Activated T-helper 17 cell treated with anti-CD3 and anti-CD28 coated beads, Interleukin-2, amount 50 U/mL, for 72 hours (primary cell): Measurements from ENCODE around the gene PYROXD2. TPM values are rescaled to one million over a fixed set of nuclear protein-coding genes. Genes with fewer than 3 reads are reported as not detected.

ENCODE experiments used
- ATAC-seq: fragments of 150-1000 bp; cut with Tn5 transposase; replicated peaks from 2 replicates; pipeline ENCODE4 v1.10.0; 2021; ENCODE audit warnings: mild to moderate bottlenecking, moderate library complexity
- H3K27ac Mint-ChIP-seq: one replicate; pipeline ENCODE4 v1.8.0; 2022; ENCODE audit warnings: mixed read lengths
- H3K27me3 Mint-ChIP-seq: one replicate; pipeline ENCODE4 v1.8.0; 2022; ENCODE audit warnings: mixed read lengths
- H3K36me3 Mint-ChIP-seq: one replicate; pipeline ENCODE4 v1.8.0; 2022; ENCODE audit warnings: low read depth, mild to moderate bottlenecking, mixed read lengths
- H3K4me1 Mint-ChIP-seq: one replicate; pipeline ENCODE4 v1.8.0; 2022; ENCODE audit warnings: mixed read lengths
- H3K4me3 Mint-ChIP-seq: one replicate; pipeline ENCODE4 v1.8.0; 2022; ENCODE audit warnings: mild to moderate bottlenecking, mixed read lengths
- H3K9me3 Mint-ChIP-seq: one replicate; pipeline ENCODE4 v1.8.0; 2022; ENCODE audit warnings: mixed read lengths
- total RNA-seq, 2 donors: library from RNA; stranded (reverse); gene quantifications; one replicate each; pipeline ENCODE4 v1.2.3, GENCODE V29; 2022

The PYROXD2 gene
- total RNA-seq, 2 donors from 2014 or later: 5.1 to 7.0 TPM

GRCh38 chr10:98425511-98426352 lies 10.8 kb upstream of the PYROXD2 start:
- Mint-ChIP-seq H3K36me3 (peaks cover 54% of the 10 kb centered on the region), H3K4me1 (peaks cover 3% of the 10 kb centered on the region), H3K4me3 (no peak overlapping the region), H3K27me3 (no peaks in the 10 kb centered on the region), H3K9me3 (no peaks in the 10 kb centered on the region), H3K27ac (no peak overlapping the region)
- peak; percentile 74 for ATAC-seq

- ATAC-seq: no peak
- Mint-ChIP-seq H3K4me1 (peaks cover 3% of the 10 kb centered on the region), H3K4me3 (no peak overlapping the region), H3K9me3 (no peaks in the 10 kb centered on the region), H3K27me3 (no peaks in the 10 kb centered on the region), H3K36me3 (peaks cover 48% of the 10 kb centered on the region), H3K27ac (no peak overlapping the region)
These were observed 9.6 kb upstream of the PYROXD2 start for GRCh38 chr10:98424295-98425254.

GRCh38 chr10:98423691-98424120 lies 8.7 kb upstream of the PYROXD2 start:
- H3K27me3 Mint-ChIP-seq: no peaks in the 10 kb centered on the region
- ATAC-seq: no peak
- no peaks in the 10 kb centered on the region for H3K9me3 Mint-ChIP-seq
- no peak overlapping the region for H3K4me3 Mint-ChIP-seq
- H3K27ac Mint-ChIP-seq: no peak overlapping the region
- peaks cover 3% of the 10 kb centered on the region for H3K4me1 Mint-ChIP-seq
- H3K36me3 Mint-ChIP-seq: peaks cover 55% of the 10 kb centered on the region

- Mint-ChIP-seq H3K4me1 (no peaks in the 10 kb centered on the region), H3K4me3 (no peak overlapping the region), H3K27ac (no peak overlapping the region)
These were observed 7.2 kb upstream of the PYROXD2 start for GRCh38 chr10:98422182-98422581.

GRCh38 chr10:98420786-98421185 lies 5.8 kb upstream of the PYROXD2 start:
- H3K4me3 Mint-ChIP-seq: no peak overlapping the region
- H3K4me1 Mint-ChIP-seq: no peaks in the 10 kb centered on the region
- no peak for ATAC-seq
- no peaks in the 10 kb centered on the region for H3K27me3 Mint-ChIP-seq
- peaks cover 40% of the 10 kb centered on the region for H3K36me3 Mint-ChIP-seq
- no peaks in the 10 kb centered on the region for H3K9me3 Mint-ChIP-seq
- no peak overlapping the region for H3K27ac Mint-ChIP-seq

More at GRCh38 chr10:98422182-98422581, 7.2 kb upstream of the PYROXD2 start:
- Mint-ChIP-seq H3K27me3 (no peaks in the 10 kb centered on the region), H3K36me3 (peaks cover 45% of the 10 kb centered on the region), H3K9me3 (no peaks in the 10 kb centered on the region)
- no peak for ATAC-seq

GRCh38 chr10:98419469-98420261 lies 4.7 kb upstream of the PYROXD2 start:
- H3K27me3 Mint-ChIP-seq: no peaks in the 10 kb centered on the region
- H3K36me3 Mint-ChIP-seq: peaks cover 40% of the 10 kb centered on the region
- no peaks in the 10 kb centered on the region for H3K9me3 Mint-ChIP-seq
- peaks cover under 1% of the 10 kb centered on the region for H3K4me1 Mint-ChIP-seq
- ATAC-seq: no peak
- H3K4me3 Mint-ChIP-seq: no peak overlapping the region
- H3K27ac Mint-ChIP-seq: no peak overlapping the region

- Mint-ChIP-seq H3K36me3 (peaks cover 40% of the 10 kb centered on the region), H3K4me3 (no peak overlapping the region), H3K27me3 (no peaks in the 10 kb centered on the region), H3K4me1 (peaks cover 7% of the 10 kb centered on the region), H3K27ac (no peak overlapping the region), H3K9me3 (no peaks in the 10 kb centered on the region)
- ATAC-seq: no peak
These were observed 3.9 kb upstream of the PYROXD2 start for GRCh38 chr10:98418665-98419468.

GRCh38 chr10:98417973-98418664 lies 3.1 kb upstream of the PYROXD2 start:
- Mint-ChIP-seq H3K36me3 (peaks cover 40% of the 10 kb centered on the region), H3K4me3 (no peak overlapping the region), H3K9me3 (no peaks in the 10 kb centered on the region), H3K27me3 (no peaks in the 10 kb centered on the region), H3K4me1 (peaks cover 7% of the 10 kb centered on the region), H3K27ac (no peak overlapping the region)
- ATAC-seq: no peak

- Mint-ChIP-seq H3K27ac (no peak overlapping the region), H3K4me3 (no peak overlapping the region), H3K36me3 (peaks cover 35% of the 10 kb centered on the region), H3K4me1 (peaks cover 7% of the 10 kb centered on the region), H3K27me3 (no peaks in the 10 kb centered on the region), H3K9me3 (no peaks in the 10 kb centered on the region)
- ATAC-seq: no peak
These were observed 2.5 kb upstream of the PYROXD2 start for GRCh38 chr10:98417481-98417959.

- H3K27ac Mint-ChIP-seq: no peak overlapping the region
- no peak overlapping the region for H3K4me3 Mint-ChIP-seq
- H3K9me3 Mint-ChIP-seq: no peaks in the 10 kb centered on the region
- no peaks in the 10 kb centered on the region for H3K27me3 Mint-ChIP-seq
- no peak for ATAC-seq
- peaks cover 7% of the 10 kb centered on the region for H3K4me1 Mint-ChIP-seq
- H3K36me3 Mint-ChIP-seq: peaks cover 33% of the 10 kb centered on the region
These were observed 1.8 kb upstream of the PYROXD2 start for GRCh38 chr10:98416606-98417388.

GRCh38 chr10:98415731-98416119 lies 743 bp upstream of the PYROXD2 start:
- Mint-ChIP-seq H3K27ac (no peak overlapping the region), H3K36me3 (peaks cover 25% of the 10 kb centered on the region), H3K4me1 (peaks cover 7% of the 10 kb centered on the region), H3K27me3 (no peaks in the 10 kb centered on the region), H3K4me3 (no peak overlapping the region), H3K9me3 (no peaks in the 10 kb centered on the region)
- no peak for ATAC-seq

- Mint-ChIP-seq H3K36me3 (peaks cover 20% of the 10 kb centered on the region), H3K27me3 (no peaks in the 10 kb centered on the region), H3K27ac (peak overlapping the region; percentile 40), H3K4me3 (peak overlapping the region; percentile 55), H3K9me3 (no peaks in the 10 kb centered on the region), H3K4me1 (peaks cover 7% of the 10 kb centered on the region)
- peak; percentile 41 for ATAC-seq
These were observed 427 bp downstream of the PYROXD2 start for GRCh38 chr10:98414578-98414931.
